ENCODE measurements around the gene ZNF3. TPM values are rescaled to one million over a fixed set of nuclear protein-coding genes. Genes with fewer than 3 reads are reported as not detected.

ZNF3 gene
- total and polyA plus RNA-seq, 2 experiments from 2014 or later, result 23.4 to 48.9 TPM

DNA sequence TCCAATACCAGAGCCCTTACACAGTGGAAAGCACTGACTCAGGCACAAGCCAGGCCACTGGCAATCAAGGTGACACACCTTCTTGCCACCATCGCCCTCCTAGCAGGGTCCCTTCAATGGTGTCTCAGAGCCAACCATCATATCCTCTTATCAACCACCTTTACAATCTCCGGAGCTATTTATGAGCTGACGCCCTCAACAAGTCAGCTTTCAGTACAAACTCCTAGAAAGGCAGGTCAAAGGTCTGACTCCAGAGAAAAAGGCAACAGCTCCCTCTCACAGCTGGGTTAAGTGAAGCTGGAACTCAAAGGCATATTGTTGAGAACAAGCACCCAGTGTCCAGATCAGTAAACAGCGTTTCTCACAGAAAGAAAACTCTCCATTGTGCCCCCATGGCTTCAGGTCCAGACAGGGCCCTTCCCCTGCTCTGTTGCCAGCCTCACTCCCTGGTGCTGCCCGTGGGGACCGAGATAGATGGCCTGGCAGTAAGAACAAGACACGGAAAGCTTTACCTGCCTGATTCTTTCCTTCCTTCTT is 2.4 kb downstream of the ZNF3 start (continued):
- TF ChIP-seq, protein P1, sequence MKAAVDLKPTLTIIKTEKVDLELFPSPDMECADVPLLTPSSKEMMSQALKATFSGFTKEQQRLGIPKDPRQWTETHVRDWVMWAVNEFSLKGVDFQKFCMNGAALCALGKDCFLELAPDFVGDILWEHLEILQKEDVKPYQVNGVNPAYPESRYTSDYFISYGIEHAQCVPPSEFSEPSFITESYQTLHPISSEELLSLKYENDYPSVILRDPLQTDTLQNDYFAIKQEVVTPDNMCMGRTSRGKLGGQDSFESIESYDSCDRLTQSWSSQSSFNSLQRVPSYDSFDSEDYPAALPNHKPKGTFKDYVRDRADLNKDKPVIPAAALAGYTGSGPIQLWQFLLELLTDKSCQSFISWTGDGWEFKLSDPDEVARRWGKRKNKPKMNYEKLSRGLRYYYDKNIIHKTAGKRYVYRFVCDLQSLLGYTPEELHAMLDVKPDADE (IDR thresholded peaks at IDR 0.05), result no peak
- TF ChIP-seq ZNF114 (CRISPR knock-in tag; IDR thresholded peaks at IDR 0.05) (no peak), JUNB (IDR thresholded peaks at IDR 0.05; ENCODE audit: unreplicated experiment) (no peak)

DNA sequence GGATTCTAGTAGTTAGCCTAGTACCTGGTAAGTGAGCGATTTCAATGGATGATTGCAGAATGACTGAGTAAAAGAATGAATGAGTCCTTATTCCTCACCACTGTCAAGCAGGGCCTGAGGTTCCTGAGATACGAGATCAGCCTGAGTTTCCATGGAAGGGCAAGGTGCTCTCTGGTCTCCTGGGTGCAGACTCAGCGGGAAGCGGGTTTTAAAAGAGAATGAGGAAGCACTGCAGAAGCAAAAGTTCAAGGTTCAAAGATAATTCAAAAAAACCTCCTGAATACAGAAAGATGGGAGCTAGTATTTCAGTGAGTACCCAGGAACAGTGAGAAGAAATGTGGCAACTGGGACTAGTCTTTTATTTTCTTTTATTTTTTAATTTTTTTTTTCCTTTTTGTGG is 4.3 kb downstream of the ZNF3 start:
- peaks cover 62% of the 10 kb centered on the region for H3K79me2 ChIP-seq (replicated peaks; ENCODE audit: insufficient read depth)
- ATAC-seq, result no peak
- no peak for DNase-seq (ENCODE audit: low spot score)
- H3K9me2 ChIP-seq (ENCODE audit: insufficient read depth), result no peaks in the 10 kb centered on the region
- peaks cover 23% of the 10 kb centered on the region for H4K20me1 ChIP-seq (replicated peaks; ENCODE audit: insufficient read depth)
- peaks cover 58% of the 10 kb centered on the region for H3K9me3 Mint-ChIP-seq
- H3F3A ChIP-seq (replicated peaks; ENCODE audit: low read depth), result peaks cover 39% of the 10 kb centered on the region
- H3K27me3 ChIP-seq (ENCODE audit: insufficient read depth), result no peaks in the 10 kb centered on the region
- no peak overlapping the region for H3K4me2 ChIP-seq
- H3K4me1 Mint-ChIP-seq, result peaks cover 11% of the 10 kb centered on the region
- no peak overlapping the region for H3K27ac Mint-ChIP-seq
- H3K27ac ChIP-seq (ENCODE audit: low read depth), result no peak overlapping the region
- peaks cover 8% of the 10 kb centered on the region; the same call in 1 of the 2 replicates for H3K4me1 ChIP-seq (ENCODE audit: insufficient read depth)
- H3K4me3 ChIP-seq, result no peak overlapping the region
- H3K27me3 Mint-ChIP-seq (ENCODE audit: insufficient read depth, low read depth, poor library complexity), result peaks cover 17% of the 10 kb centered on the region
- peaks cover 88% of the 10 kb centered on the region for H3K36me3 Mint-ChIP-seq (ENCODE audit: low read depth)
- no peak overlapping the region for H3K4me3 Mint-ChIP-seq
- H2AFZ ChIP-seq, result no peak overlapping the region
- peaks cover 77% of the 10 kb centered on the region for H3K36me3 ChIP-seq (ENCODE audit: insufficient read depth)
- TF ChIP-seq, protein P1 (IDR thresholded peaks at IDR 0.05), result no peak
- TF ChIP-seq, protein P2, sequence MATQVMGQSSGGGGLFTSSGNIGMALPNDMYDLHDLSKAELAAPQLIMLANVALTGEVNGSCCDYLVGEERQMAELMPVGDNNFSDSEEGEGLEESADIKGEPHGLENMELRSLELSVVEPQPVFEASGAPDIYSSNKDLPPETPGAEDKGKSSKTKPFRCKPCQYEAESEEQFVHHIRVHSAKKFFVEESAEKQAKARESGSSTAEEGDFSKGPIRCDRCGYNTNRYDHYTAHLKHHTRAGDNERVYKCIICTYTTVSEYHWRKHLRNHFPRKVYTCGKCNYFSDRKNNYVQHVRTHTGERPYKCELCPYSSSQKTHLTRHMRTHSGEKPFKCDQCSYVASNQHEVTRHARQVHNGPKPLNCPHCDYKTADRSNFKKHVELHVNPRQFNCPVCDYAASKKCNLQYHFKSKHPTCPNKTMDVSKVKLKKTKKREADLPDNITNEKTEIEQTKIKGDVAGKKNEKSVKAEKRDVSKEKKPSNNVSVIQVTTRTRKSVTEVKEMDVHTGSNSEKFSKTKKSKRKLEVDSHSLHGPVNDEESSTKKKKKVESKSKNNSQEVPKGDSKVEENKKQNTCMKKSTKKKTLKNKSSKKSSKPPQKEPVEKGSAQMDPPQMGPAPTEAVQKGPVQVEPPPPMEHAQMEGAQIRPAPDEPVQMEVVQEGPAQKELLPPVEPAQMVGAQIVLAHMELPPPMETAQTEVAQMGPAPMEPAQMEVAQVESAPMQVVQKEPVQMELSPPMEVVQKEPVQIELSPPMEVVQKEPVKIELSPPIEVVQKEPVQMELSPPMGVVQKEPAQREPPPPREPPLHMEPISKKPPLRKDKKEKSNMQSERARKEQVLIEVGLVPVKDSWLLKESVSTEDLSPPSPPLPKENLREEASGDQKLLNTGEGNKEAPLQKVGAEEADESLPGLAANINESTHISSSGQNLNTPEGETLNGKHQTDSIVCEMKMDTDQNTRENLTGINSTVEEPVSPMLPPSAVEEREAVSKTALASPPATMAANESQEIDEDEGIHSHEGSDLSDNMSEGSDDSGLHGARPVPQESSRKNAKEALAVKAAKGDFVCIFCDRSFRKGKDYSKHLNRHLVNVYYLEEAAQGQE (IDR thresholded peaks at IDR 0.05; ENCODE audit: unreplicated experiment), result no peak
- TF ChIP-seq, protein P3, sequence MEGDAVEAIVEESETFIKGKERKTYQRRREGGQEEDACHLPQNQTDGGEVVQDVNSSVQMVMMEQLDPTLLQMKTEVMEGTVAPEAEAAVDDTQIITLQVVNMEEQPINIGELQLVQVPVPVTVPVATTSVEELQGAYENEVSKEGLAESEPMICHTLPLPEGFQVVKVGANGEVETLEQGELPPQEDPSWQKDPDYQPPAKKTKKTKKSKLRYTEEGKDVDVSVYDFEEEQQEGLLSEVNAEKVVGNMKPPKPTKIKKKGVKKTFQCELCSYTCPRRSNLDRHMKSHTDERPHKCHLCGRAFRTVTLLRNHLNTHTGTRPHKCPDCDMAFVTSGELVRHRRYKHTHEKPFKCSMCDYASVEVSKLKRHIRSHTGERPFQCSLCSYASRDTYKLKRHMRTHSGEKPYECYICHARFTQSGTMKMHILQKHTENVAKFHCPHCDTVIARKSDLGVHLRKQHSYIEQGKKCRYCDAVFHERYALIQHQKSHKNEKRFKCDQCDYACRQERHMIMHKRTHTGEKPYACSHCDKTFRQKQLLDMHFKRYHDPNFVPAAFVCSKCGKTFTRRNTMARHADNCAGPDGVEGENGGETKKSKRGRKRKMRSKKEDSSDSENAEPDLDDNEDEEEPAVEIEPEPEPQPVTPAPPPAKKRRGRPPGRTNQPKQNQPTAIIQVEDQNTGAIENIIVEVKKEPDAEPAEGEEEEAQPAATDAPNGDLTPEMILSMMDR (conservative IDR thresholded peaks at IDR 0.05; ENCODE audit: low read depth in 2 of 2), result no peak
- TF ChIP-seq NANOG (IDR thresholded peaks at IDR 0.05; ENCODE audit: borderline replicate concordance), result no peak
- TF ChIP-seq ZNF331 (CRISPR knock-in tag; IDR thresholded peaks at IDR 0.05; ENCODE audit: low read depth), result no peak
- no peak for TF ChIP-seq EZH2 (IDR thresholded peaks at IDR 0.05; ENCODE audit: low read depth, unreplicated experiment)
- no peak for TF ChIP-seq STAT1 (IDR thresholded peaks at IDR 0.05; ENCODE audit: unreplicated experiment)
- no peak for TF ChIP-seq EZH2phosphoT487 (IDR thresholded peaks at IDR 0.05; ENCODE audit: unreplicated experiment)
- no peak for TF ChIP-seq JUNB (IDR thresholded peaks at IDR 0.05; ENCODE audit: unreplicated experiment)
- no peak for TF ChIP-seq ZNF114 (CRISPR knock-in tag; IDR thresholded peaks at IDR 0.05)
- TF ChIP-seq, protein P4, sequence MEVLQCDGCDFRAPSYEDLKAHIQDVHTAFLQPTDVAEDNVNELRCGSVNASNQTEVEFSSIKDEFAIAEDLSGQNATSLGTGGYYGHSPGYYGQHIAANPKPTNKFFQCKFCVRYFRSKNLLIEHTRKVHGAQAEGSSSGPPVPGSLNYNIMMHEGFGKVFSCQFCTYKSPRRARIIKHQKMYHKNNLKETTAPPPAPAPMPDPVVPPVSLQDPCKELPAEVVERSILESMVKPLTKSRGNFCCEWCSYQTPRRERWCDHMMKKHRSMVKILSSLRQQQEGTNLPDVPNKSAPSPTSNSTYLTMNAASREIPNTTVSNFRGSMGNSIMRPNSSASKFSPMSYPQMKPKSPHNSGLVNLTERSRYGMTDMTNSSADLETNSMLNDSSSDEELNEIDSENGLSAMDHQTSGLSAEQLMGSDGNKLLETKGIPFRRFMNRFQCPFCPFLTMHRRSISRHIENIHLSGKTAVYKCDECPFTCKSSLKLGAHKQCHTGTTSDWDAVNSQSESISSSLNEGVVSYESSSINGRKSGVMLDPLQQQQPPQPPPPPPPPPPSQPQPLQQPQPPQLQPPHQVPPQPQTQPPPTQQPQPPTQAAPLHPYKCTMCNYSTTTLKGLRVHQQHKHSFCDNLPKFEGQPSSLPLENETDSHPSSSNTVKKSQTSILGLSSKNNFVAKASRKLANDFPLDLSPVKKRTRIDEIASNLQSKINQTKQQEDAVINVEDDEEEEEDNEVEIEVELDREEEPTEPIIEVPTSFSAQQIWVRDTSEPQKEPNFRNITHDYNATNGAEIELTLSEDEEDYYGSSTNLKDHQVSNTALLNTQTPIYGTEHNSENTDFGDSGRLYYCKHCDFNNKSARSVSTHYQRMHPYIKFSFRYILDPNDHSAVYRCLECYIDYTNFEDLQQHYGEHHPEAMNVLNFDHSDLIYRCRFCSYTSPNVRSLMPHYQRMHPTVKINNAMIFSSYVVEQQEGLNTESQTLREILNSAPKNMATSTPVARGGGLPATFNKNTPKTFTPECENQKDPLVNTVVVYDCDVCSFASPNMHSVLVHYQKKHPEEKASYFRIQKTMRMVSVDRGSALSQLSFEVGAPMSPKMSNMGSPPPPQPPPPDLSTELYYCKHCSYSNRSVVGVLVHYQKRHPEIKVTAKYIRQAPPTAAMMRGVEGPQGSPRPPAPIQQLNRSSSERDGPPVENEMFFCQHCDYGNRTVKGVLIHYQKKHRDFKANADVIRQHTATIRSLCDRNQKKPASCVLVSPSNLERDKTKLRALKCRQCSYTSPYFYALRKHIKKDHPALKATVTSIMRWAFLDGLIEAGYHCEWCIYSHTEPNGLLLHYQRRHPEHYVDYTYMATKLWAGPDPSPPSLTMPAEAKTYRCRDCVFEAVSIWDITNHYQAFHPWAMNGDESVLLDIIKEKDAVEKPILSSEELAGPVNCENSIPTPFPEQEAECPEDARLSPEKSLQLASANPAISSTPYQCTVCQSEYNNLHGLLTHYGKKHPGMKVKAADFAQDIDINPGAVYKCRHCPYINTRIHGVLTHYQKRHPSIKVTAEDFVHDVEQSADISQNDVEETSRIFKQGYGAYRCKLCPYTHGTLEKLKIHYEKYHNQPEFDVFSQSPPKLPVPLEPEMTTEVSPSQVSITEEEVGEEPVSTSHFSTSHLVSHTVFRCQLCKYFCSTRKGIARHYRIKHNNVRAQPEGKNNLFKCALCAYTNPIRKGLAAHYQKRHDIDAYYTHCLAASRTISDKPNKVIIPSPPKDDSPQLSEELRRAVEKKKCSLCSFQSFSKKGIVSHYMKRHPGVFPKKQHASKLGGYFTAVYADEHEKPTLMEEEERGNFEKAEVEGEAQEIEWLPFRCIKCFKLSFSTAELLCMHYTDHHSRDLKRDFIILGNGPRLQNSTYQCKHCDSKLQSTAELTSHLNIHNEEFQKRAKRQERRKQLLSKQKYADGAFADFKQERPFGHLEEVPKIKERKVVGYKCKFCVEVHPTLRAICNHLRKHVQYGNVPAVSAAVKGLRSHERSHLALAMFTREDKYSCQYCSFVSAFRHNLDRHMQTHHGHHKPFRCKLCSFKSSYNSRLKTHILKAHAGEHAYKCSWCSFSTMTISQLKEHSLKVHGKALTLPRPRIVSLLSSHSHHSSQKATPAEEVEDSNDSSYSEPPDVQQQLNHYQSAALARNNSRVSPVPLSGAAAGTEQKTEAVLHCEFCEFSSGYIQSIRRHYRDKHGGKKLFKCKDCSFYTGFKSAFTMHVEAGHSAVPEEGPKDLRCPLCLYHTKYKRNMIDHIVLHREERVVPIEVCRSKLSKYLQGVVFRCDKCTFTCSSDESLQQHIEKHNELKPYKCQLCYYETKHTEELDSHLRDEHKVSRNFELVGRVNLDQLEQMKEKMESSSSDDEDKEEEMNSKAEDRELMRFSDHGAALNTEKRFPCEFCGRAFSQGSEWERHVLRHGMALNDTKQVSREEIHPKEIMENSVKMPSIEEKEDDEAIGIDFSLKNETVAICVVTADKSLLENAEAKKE (CRISPR knock-in tag; IDR thresholded peaks at IDR 0.05), result no peak
